Renal cortical epithelial cell (primary cell): ENCODE measurements around the gene SLC30A1. TPM values are rescaled to one million over a fixed set of nuclear protein-coding genes. Genes with fewer than 3 reads are reported as not detected.

Experiments
- DNase-seq: peaks from one replicate; pipeline ENCODE4 v3.0.0-alpha.2; 2011; ENCODE audit warnings: low read depth
- total RNA-seq: library from RNA; depleted of rRNA; stranded (reverse); fragments of >200 nt; gene quantifications from 2 replicates; pipeline ENCODE4 v1.2.3, GENCODE V29; 2014

The SLC30A1 gene
- total RNA-seq, 1 donor from 2014 or later: 74.4 TPM

DNA sequence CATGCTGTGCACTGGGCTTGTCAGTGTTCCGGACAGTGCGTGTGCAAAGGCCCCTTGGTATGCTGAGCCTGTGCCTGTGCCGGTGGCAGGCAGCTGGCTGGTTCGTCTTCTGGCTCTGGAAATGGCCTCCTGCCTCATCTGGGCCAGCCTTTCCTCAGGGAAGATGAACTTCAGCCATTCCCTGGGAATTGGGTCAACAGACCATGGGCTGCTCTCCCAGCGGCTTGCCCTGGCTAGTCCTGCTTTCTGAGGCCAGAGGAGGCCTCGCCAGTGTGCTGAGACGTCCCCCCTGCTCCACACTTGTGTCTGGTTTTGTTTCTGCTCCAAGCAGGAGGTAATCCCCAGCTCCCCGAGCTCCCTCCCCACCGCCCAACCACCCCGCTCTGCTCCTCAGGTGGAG is 54.4 kb downstream of the SLC30A1 start:
- no peak for DNase-seq

GRCh38 chr1:211522804-211523203 is 56.2 kb downstream of the SLC30A1 start:
- DNase-seq: no peak

Other genes with a start within 250 kb of the SLC30A1 start
- not detected in 2 replicates for gene RD3, start 87.0 kb downstream of the SLC30A1 start, total RNA-seq
- 0.85 and 15.1 TPM in 2 replicates for gene NEK2, start 96.5 kb upstream of the SLC30A1 start, total RNA-seq